Jurkat, Clone E6-1 (cell line): ENCODE results near the gene WDR5.

ENCODE experiments used
- DNase-seq: peaks from one replicate; pipeline ENCODE4 v3.0.0-alpha.2; 2011; ENCODE audit warnings: low read depth, low spot score
- H3K4me3 ChIP-seq: 2 replicates; pipeline ENCODE4 v1.5.1; 2011; ENCODE audit warnings: mild to moderate bottlenecking, low read length, control low read depth, moderate library complexity

Gene WDR5

DNA sequence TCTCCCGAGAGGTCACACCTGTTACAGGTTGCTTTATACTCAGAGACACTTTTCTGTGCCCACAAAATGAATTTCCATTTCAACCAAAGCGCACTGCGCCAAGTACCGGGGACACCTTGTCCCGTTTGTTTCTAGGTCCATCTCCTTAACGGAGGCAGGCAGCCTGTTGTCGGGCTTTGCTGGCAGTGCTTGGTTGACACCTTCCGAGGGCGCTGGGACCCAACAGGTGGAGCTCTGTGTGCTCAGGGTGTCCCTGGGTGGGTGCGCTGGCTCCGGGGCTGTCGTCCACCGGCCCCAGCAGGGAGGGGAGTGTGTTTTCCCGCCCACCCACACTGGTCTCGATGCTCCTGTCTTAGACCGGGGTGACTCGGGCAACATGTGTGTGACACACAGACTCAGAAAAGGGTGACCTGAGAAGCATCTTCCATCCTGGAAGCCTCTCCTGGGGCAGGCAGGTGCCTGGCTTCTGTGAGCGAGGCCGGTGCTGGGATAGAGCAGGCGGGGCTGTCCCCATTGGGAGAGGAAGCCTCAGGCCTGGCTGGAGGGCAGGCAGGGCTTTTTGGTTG is 20.0 kb downstream of the WDR5 start:
- no peak overlapping the region for H3K4me3 ChIP-seq
- DNase-seq, result no peak

DNA sequence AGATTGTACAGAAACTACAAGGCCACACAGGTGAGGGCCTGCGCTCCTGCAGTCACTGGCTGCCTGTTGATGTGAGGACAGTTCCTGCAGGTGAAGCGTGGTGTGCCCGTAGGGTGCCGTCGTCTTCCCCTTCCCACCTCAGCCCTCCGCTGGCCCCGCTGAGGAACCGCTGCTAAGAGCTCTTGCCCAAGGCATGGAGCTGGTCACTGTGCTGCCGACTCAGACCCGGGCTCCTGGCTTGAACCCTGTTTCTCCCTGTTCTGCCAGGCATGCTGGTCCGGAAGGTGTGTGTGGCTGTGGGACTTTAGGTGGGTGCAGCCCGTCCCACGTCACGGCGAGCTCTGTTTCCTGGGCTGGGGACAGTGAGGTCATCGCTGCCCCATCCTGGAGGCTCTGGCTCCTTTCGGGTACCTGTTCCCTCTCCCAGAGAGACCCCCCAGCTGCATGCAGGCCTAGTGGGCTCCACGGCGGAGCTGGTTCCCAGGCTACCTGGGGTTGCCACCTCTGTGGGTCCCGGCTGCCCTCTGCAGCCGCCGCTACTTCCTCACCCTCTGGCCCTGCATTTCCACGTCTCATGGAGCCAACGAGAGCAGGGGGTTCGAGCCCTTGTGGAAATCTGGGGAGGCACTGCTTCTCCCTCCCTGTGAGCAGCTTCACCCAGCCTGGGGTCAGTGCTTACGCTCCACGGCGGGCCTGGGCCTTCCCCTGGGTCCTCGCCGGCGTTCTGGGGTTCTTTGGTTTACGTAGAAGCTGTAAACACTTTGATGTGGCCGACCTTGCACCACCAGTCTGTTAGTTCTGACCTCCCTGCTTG is 20.9 kb downstream of the WDR5 start:
- no peak for DNase-seq
- no peak overlapping the region for H3K4me3 ChIP-seq

DNA sequence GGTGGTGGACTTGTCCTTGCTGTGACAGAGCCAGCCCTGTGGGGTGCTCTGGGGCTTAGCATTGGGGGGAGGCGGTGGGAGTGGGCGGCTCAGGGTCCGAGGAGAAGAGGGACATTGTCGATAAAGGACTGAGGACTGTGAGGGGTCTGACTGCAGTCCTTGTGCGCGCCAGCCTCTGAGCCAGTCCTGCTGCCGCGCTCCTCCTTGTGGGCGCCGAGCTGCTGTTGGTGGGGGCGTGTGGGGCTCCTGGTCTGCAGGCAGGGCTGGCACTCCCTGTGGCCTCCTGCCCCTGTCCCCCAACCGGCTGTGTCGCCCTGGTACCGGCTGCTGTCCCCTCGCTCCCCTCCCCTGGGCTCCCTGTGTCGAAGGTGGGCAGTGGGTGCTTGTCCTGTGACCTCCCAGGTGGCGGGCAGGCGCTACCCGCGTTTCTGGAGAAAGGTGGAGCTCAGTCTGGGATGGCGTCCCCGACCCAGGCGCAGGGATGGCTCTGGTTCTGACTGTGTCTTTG is 21.6 kb downstream of the WDR5 start:
- no peak for DNase-seq
- H3K4me3 ChIP-seq, result no peak overlapping the region

DNA sequence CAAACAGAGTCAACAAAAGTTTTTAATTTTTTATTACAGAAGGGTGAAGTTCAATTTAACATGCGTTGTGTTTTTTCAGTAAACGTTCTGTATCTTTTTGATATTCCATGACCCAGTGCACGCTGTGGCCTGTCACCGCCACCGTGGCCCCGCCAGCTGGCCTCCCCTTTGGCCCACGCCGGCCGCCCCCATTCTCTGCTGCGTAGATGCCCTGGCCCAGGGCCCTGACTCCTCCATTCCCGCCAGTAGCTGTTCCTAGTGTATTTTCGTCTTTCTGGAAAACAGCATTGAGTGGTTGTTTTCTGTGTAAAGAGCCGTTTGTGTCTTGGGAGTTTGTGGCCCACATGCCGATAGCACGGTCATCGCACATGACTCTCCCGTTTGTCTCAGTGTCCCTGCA is 22.4 kb downstream of the WDR5 start:
- H3K4me3 ChIP-seq, result no peak overlapping the region
- DNase-seq, result no peak

DNA sequence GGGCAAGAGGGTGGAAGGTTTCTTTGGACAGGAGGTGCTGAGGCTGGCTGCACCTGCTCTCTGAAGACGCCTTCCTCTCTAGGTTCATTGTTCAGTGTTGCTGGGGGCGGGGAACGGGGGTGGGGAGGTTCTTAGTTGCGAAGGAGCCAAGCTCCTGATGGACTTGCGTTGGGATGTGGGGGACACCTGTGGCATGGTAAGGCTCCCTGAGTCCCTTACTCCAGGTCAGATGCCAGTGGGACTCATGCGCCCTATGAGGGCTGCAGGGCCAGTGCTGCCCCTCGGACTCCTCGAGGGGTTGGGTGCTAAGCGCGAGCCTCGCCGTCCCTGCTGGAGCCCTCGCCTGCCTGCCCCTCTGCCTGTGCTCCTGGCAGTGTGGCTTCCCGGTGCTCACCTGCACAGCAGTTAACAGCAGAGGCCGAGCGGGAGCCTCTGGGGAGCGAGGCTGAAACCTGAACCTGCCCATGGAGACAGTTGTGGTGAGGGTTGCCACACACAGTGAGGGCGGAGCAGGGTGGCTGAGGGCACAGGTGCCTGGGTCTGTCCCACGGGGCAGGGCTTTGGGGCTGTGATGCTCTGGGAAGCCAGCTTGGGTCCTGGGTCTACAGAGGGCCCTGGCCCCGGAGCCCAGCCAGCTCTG is 23.0 kb downstream of the WDR5 start:
- DNase-seq, result no peak
- no peak overlapping the region for H3K4me3 ChIP-seq

DNA sequence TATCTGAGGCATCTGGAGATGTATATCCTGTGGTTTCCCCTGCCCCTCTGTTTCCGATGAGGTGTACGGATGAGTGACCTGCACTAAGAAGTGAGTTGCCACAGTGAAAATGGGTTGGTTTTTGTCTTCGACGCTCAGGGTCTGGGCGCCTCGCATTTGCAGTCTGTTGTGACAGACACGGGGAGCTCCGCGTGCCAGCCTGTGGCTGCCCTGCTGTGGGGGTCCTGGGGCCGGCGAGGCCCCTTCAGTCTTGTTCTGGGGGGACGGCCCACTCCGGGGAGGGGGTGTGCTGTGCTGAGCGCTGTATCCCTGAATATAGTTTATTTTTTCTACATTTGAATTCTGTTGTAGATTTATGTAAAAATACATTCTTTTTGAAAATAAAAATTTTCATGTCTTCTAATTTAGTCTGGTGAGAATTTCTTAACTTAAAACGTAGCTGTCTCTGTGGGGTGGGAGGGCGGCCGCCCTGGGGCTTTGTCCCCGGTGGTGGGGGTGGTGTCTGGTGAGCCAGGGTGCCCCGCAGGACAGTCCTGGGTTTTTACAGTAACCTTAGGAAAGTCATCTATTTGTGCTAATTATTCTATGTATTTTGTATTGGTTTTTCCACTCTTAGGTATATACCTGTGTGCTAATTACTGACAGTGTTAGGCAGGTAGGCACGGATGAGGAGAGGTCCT is 23.8 kb downstream of the WDR5 start:
- H3K4me3 ChIP-seq, result no peak overlapping the region
- no peak for DNase-seq

DNA sequence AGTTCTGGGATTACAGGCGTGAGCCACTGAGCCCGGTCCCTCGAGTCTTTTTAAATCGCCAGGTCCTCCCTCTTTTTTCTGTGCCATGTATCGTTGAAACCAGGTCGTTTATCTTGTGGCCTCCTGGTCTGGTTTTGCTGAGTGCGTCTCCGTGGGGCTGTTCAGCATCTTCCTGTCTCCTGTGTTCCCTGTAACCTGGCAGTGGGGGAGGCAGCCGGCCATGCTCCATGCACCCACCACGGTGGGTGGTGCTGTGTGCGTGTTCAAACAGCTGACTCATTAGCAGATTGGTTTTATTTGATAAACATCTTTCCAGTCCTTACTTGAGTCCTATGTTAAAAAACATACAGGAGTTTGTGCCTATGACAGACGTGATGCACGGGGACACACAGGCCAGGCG is 25.8 kb downstream of the WDR5 start:
- DNase-seq, result no peak
- no peak overlapping the region for H3K4me3 ChIP-seq

DNA sequence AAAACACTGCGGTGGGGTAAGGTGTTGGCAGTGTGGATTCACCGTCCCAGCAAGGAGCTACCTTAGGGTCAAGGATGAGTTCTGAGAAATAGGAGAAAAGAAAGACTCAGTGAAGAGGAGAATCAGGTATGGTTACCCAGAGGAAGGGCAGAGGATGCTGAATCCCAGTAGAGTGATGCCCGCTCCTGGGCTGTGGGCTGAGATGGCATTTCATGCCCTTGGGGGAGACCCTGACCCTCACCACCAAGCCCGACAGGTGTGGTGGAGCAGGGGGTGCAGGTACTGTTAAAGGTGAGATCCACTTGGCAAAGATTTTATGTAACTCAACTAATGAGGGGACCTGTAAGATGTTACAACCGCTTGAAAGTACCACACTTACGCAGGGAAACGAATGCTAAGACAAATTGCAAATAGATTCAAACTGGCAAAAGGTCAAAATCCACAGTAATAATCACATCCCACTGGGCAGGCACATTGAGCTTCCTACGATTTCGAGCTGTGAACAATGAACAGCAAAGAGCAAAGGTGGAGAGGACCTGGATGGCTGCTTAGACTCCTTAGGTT is 26.4 kb downstream of the WDR5 start:
- H3K4me3 ChIP-seq, result no peak overlapping the region
- DNase-seq, result no peak

DNA sequence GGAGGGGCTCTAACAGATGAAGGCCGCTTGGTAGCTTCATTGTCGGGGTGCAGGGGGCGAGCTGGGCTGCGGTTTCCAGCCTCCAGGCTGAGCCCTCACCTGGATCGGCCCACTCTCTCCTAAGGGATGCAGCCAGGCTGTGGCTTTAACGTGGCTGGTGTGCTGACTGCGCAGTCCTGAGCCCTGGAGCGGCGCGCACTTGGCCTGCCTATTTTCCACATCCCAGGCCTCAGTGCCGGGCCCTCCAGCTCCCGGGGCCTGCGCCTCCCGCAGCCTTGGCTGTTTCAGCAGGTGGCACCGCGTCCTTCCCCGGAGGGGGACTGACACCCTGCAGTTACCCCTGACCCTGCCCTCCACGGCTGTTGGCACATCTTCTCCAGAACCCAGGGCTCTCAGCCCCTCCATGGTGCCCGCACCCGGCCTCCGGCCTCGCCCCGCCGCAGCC is 27.1 kb downstream of the WDR5 start:
- no peak for DNase-seq
- no peak overlapping the region for H3K4me3 ChIP-seq

DNA sequence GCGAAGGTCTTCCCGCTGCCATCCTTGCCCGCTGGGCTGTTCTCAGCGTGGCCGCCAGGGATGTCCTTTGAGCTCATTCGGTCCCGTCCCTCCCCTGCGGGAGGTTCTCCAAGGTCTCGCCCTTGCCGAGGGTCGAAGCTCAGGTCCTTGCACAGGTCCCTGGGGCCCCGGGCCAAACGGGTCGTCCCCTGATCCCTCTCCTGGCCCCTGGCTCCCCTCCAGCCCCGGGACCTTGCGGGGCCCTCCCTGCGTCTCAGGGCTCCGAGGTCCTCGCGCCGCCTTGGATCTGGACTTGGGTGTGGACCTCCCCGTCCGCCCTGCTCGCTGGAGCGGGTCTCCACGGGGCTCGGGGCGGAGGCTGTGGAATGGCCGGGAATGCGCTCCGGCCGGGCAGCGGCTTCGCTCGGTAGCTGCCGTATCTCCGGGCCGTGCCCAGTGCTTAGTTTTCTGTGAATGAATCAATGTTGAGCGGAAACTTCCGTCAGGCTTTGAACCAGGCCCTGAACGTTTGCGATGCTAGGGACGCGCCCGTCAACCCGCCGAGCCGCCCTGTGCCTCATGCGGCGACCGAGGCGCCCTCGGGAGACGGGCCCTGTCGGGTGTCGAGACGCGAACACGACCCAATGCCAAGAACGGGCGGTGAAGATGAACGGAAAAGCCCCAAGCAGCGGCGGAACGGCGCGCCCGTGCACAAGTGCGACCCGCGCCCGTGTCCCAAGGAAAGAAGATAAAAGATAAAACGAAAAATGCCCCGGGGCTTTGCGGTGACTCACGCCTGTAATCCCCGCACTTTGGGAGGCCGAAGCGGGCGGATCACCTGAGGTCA is 27.7 kb downstream of the WDR5 start:
- DNase-seq, result no peak
- no peak overlapping the region for H3K4me3 ChIP-seq

DNA sequence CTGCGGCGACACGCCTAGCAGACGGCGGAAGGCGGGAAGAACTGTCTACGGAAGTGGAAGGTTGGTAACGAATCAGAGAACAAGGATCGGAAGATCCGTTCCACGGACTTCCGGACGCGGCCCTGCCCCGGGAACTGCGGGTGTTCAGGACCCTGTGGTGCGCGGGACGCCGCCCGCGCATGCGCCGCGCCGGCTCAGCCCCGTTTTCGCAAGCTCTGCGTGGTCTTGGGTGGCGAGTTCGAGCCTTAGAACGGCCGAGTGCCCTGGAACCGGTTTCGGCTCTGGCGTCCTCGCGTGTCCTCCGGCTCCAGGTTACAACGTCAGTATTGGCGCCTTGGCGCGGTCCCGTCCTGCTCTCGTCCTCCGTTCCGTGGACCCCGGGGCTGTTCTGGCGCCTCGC is 29.0 kb downstream of the WDR5 start:
- H3K4me3 ChIP-seq, result no peak overlapping the region
- DNase-seq, result no peak

DNA sequence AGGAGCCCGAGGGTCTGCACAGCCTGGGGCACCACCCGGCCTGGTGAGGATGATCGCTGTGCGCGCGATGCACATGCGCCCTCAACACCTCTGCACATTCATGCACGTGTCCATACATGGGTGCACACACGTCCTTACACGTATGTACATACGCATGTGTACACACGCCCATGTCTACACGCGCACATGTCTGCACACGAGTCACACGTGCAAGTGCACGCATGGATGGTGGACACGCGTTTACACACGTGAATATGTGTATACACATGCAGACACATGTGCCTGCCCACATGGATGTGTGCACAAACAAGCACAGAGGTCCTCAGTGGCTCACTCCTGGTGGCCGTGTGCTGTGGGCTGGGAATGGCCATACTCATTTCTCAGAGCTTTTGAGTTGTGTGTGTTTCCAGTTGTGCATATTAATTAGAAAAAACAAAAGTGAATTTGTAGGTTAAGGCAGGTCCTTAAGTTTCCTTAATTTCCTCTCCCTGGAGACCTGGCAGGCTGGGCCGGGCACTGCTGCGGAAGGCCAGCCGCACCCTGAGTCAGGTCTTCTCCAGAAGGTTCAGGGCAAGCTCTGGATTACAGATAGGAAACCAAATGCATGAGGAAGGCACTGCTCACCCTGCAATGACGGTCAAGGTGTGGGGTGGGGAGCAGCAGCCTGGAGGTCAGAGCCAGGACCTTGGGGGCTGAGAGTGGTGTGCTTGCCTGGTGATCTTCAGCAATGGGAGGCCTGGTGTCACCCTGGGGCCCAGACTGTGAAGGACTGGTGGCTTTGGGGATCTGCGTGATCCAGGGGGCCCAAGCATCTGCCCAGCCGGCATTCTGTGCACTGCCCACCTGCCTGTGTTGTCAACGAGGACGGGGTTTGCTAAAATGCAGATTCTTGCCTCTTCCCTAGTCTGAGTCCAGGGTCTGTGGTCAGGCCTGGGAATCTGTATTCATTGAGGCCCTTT is 29.8 kb downstream of the WDR5 start:
- H3K4me3 ChIP-seq, result no peak overlapping the region
- peak; percentile 50 for DNase-seq

DNA sequence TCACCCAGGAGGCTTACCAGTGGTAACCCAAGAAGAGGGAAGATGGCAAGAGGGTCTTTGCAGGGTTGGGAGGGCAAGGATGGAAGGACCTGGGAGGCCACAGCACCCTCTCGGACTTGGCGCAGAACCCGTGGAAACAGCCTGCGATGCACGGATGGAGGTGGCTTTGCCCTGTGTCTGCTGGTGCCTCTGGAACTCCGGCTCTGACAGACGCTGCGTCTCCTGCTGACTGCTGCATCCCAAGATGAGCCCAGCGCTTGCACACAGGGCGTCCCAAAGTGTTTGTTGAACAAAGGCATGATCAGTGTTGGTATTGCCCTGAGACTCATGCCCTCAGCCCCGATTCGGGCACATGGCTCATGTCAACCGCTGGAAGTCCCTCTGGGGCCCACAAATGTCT is 30.5 kb downstream of the WDR5 start:
- no peak overlapping the region for H3K4me3 ChIP-seq
- DNase-seq, result no peak

DNA sequence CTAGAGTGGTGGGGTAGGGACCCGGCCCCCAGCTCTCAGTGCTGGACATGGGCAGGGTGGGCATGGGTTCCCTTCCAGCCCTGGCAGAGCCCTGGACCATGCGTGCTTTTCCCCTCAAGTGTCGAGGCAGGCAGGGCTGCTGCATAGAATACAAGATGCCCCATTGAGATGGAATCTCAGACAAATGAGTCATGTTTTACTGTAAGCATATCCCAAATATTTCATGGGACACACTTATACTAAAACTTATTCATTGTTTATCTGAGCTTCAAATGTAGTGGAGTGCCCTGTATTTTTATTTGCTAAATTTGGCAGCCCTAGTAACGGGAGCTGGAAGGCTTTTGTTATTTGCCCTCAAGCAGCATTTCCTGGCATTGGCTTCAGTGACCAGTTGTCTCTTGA is 31.6 kb downstream of the WDR5 start:
- H3K4me3 ChIP-seq, result no peak overlapping the region
- DNase-seq, result no peak

DNA sequence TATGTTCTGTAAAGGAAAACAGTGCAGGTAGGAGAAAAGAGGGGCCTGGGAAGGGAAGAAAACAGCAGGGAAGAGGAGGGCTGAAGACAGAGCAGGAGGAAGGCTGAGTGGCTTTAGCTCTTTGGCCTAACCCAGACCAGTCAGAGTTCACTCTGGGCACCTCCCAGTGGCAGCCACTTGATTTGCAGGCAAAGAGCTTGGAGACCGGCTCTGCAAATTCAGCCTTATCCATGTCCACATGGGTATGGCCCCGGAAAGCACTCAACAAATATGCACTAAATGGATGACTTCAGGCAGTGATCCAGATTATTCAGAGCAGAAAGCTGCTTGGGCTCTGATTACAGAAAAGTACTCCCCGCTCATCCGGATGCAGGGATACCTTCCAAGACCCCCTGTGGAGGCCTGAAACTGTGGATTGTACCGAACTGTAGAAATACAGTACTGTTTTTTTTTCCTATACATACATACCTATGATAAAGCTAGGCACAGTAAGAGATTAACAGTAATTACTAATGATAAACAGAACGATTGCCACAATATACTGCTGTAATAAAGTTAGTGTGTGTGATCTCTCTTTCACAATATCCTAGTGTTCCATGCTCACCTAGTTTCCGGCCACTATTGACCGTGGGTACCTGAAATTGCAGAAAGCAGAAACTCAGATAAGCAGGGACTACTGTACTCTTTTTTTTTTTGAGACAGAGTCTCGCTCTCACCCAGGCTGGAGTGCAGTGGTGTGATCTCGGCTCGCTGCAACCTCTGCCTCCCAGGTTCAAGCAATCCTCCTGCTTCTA is 33.1 kb downstream of the WDR5 start:
- DNase-seq, result no peak
- H3K4me3 ChIP-seq, result no peak overlapping the region

DNA sequence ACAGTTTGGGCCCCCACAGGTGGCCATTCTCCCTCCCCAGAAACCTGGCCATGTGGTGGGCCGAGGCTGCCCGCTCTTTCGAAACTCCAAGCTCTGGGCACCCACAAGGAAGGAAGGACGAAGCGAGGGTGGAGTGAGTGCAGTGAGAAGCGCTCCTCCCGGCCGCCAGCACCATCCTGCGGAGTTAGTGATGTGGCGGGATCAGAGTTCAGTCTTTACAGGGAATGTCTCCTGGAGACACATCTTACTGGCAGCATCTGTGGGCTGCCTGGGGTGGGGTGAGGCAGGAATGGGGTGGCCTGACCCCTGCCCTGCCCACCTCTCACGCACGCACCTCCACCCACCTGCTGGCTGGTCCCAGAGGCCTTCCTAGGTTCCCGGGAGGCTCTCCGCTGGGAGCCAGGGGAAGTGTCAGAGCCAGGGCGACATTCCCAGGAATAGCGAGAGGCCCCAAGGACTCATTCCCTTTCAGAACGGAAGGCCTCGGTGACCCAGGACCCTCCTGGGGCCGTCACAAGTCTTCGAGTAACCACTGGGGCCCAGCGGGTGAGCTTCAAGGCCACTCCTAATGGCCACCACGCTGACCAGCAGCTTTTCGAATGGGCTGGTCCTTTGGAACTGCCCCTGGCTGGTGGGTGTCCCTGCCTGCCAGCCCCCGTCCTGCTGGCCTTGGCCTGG is 34.0 kb downstream of the WDR5 start:
- no peak for DNase-seq
- no peak overlapping the region for H3K4me3 ChIP-seq
